ENCODE data around the gene PROM1. TPM values are rescaled to one million over a fixed set of nuclear protein-coding genes. Genes with fewer than 3 reads are reported as not detected.

The PROM1 gene
- total RNA-seq, 2 experiments from 2014 or later = not detected

DNA sequence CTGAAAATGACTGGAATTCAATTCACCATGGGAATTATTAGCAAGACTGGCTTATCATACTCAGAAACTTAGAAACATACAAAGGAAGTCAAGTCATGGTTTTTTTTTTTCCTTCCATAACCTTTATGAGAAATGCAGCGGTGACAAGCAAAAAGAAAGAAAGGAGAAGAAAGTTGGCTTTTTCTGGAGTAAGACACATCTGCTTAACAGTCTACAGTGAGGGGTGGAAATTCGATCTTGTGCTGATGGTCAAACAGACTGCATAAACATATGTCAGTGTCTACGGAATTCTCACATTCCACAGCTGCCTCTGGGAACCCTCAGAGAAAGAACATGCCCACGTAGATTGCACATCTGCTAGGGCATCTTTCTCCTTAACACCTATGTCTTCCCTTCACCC, 54.6 kb downstream of the PROM1 start:
- BruUV-seq (replicated peaks) = no TSS peak
- intact Hi-C loops (cut with micrococcal nuclease; ENCODE audit: unreplicated experiment) = loop anchor here (5.0 kb wide), 1 partner anchor 413 kb away; no protein-coding TSS in a partner anchor

DNA sequence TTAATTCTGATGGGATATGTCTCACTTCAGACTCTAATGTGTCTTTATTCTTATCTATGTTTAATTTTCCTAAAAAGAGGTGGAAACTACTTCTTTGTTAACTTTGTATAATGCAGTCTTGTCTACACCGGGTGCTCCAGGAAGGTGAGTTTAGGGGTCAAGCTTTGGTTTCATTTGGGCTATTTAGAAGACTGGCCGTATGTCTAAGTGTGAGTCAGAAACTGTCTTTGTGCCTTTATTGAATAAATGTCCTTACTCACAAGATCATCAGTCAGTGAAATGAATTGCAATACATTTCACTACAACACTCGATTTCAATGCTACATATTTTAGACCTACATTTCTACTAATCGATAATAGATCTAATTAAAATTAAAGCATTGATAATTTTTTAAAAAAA, 56.2 kb downstream of the PROM1 start:
- TF ChIP-seq, protein P1, sequence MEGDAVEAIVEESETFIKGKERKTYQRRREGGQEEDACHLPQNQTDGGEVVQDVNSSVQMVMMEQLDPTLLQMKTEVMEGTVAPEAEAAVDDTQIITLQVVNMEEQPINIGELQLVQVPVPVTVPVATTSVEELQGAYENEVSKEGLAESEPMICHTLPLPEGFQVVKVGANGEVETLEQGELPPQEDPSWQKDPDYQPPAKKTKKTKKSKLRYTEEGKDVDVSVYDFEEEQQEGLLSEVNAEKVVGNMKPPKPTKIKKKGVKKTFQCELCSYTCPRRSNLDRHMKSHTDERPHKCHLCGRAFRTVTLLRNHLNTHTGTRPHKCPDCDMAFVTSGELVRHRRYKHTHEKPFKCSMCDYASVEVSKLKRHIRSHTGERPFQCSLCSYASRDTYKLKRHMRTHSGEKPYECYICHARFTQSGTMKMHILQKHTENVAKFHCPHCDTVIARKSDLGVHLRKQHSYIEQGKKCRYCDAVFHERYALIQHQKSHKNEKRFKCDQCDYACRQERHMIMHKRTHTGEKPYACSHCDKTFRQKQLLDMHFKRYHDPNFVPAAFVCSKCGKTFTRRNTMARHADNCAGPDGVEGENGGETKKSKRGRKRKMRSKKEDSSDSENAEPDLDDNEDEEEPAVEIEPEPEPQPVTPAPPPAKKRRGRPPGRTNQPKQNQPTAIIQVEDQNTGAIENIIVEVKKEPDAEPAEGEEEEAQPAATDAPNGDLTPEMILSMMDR (conservative IDR thresholded peaks at IDR 0.05; ENCODE audit: low read length) = no peak
- no peak for TF ChIP-seq EZH2phosphoT487 (IDR thresholded peaks at IDR 0.05; ENCODE audit: borderline replicate concordance, low read depth, low read length)
- ChIA-PET CTCF (ENCODE audit: unreplicated experiment) (no interaction called here), POLR2A (no interaction called here)
- no peak overlapping the region for H3K4me2 ChIP-seq (ENCODE audit: low read length)
- H3K9me3 ChIP-seq (ENCODE audit: low read length) = no peaks in the 10 kb centered on the region
- no peak overlapping the region for H3K27ac ChIP-seq (ENCODE audit: low read depth, low read length, poor library complexity, severe bottlenecking)
- H3K4me1 ChIP-seq (ENCODE audit: insufficient read depth, low read length, poor library complexity, severe bottlenecking) = no peaks in the 10 kb centered on the region
- no TSS peak for BruUV-seq (replicated peaks)
- no peak for DNase-seq (ENCODE audit: low spot score)
- H2AFZ ChIP-seq (ENCODE audit: low read length) = no peak overlapping the region
- no peak overlapping the region for H3K4me3 ChIP-seq (ENCODE audit: low read depth, low read length, poor library complexity, severe bottlenecking)
- H3K79me2 ChIP-seq (ENCODE audit: insufficient read depth, low read depth, low read length) = no peaks in the 10 kb centered on the region
- no peaks in the 10 kb centered on the region for H4K20me1 ChIP-seq (ENCODE audit: insufficient read depth, low read length)
- no peaks in the 10 kb centered on the region for H3K36me3 ChIP-seq (ENCODE audit: insufficient read depth, low read length)
- intact Hi-C loops (cut with micrococcal nuclease; ENCODE audit: unreplicated experiment) = loop anchor here (2.0 to 5.0 kb wide), 2 partner anchors 177 to 415 kb away; no protein-coding TSS in a partner anchor
- H3K9me2 ChIP-seq (ENCODE audit: insufficient read depth, low read length) = no peaks in the 10 kb centered on the region

More for the DNA sequence above, 54.6 kb downstream of the PROM1 start:
- H3K4me2 ChIP-seq (ENCODE audit: low read length) = no peak overlapping the region
- ChIA-PET POLR2A (interaction anchor here (1.0 kb wide), 2 partner anchors 120 to 241 kb away, joined by 3 to 5 read pairs; no protein-coding TSS in a partner anchor), CTCF (ENCODE audit: unreplicated experiment) (interaction anchor here (0.6 kb wide), 1 partner anchor 190 kb away, joined by 3 read pairs; no protein-coding TSS in a partner anchor)
- H3K4me1 ChIP-seq (ENCODE audit: insufficient read depth, low read length, poor library complexity, severe bottlenecking) = no peaks in the 10 kb centered on the region
- H2AFZ ChIP-seq (ENCODE audit: low read length) = no peak overlapping the region
- no peak overlapping the region for H3K4me3 ChIP-seq (ENCODE audit: low read depth, low read length, poor library complexity, severe bottlenecking)
- H3K79me2 ChIP-seq (ENCODE audit: insufficient read depth, low read depth, low read length) = no peaks in the 10 kb centered on the region
- no peak for DNase-seq (ENCODE audit: low spot score)
- no peak overlapping the region for H3K27ac ChIP-seq (ENCODE audit: low read depth, low read length, poor library complexity, severe bottlenecking)
- no peaks in the 10 kb centered on the region for H3K9me2 ChIP-seq (ENCODE audit: insufficient read depth, low read length)
- H3K36me3 ChIP-seq (ENCODE audit: insufficient read depth, low read length) = no peaks in the 10 kb centered on the region
- H3K9me3 ChIP-seq (ENCODE audit: low read length) = no peaks in the 10 kb centered on the region
- TF ChIP-seq, protein P1 (conservative IDR thresholded peaks at IDR 0.05; ENCODE audit: low read length) = no peak
- no peak for TF ChIP-seq EZH2phosphoT487 (IDR thresholded peaks at IDR 0.05; ENCODE audit: borderline replicate concordance, low read depth, low read length)
- no peaks in the 10 kb centered on the region for H4K20me1 ChIP-seq (ENCODE audit: insufficient read depth, low read length)

DNA sequence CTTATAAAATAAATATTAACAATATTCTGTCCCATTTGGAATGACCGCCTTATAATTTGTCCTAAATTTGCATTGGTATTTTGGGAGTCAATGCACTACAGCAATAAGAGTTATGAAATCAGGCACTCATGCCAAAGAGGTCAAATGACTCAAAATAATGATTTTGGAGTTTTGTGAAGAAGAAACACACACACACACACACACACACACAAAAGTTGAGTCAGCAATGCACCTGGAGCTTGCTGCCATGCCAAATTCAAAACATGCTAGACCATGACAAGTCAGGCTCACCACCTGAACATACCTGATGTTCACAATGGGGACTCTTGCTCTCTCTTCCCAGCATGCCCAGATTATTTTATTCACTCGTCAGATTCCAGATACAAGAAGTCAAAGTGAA, 56.7 kb downstream of the PROM1 start:
- CTCF ChIA-PET (ENCODE audit: unreplicated experiment) = no interaction called here
- H3K4me2 ChIP-seq (ENCODE audit: low read length) = no peak overlapping the region
- no peak overlapping the region for H2AFZ ChIP-seq (ENCODE audit: low read length)
- intact Hi-C loops (cut with micrococcal nuclease; ENCODE audit: unreplicated experiment) = loop anchor here (2.0 to 5.0 kb wide), 2 partner anchors 178 to 415 kb away; no protein-coding TSS in a partner anchor
- BruUV-seq (replicated peaks) = no TSS peak
- no peaks in the 10 kb centered on the region for H3K36me3 ChIP-seq (ENCODE audit: insufficient read depth, low read length)
- no peaks in the 10 kb centered on the region for H3K4me1 ChIP-seq (ENCODE audit: insufficient read depth, low read length, poor library complexity, severe bottlenecking)
- H3K79me2 ChIP-seq (ENCODE audit: insufficient read depth, low read depth, low read length) = no peaks in the 10 kb centered on the region
- H4K20me1 ChIP-seq (ENCODE audit: insufficient read depth, low read length) = no peaks in the 10 kb centered on the region
- H3K4me3 ChIP-seq (ENCODE audit: low read depth, low read length, poor library complexity, severe bottlenecking) = no peak overlapping the region
- TF ChIP-seq, protein P1 (conservative IDR thresholded peaks at IDR 0.05; ENCODE audit: low read length) = no peak
- no peak for TF ChIP-seq EZH2phosphoT487 (IDR thresholded peaks at IDR 0.05; ENCODE audit: borderline replicate concordance, low read depth, low read length)
- H3K9me2 ChIP-seq (ENCODE audit: insufficient read depth, low read length) = no peaks in the 10 kb centered on the region
- no peak for DNase-seq (ENCODE audit: low spot score)
- POLR2A ChIA-PET = interaction anchor here (0.6 kb wide), 1 partner anchor 205 kb away, joined by 3 read pairs; no protein-coding TSS in a partner anchor
- H3K9me3 ChIP-seq (ENCODE audit: low read length) = no peaks in the 10 kb centered on the region
- H3K27ac ChIP-seq (ENCODE audit: low read depth, low read length, poor library complexity, severe bottlenecking) = no peak overlapping the region

All from OCI-LY7 (cell line).